T-helper 9 cell (primary cell): ENCODE data around the gene MAPK10.

ENCODE experiments used
- DNase-seq: peaks from one replicate; pipeline ENCODE4 v3.0.0-alpha.2; 2020
- total RNA-seq, 2 donors: gene quantifications; one replicate each; lab custom pipeline; 2026; lab: John Stamatoyannopoulos, UW

Gene MAPK10
- total RNA-seq, result 0.63 to 0.72 reads per million in 2 donors

GRCh38 chr4:86359944-86360478 is at the start of gene MAPK10:
Gene MAPK10 (minus strand): TSS chr4:86360053.
- peak; percentile 1 for DNase-seq

- DNase-seq, result no peak
Observed at GRCh38 chr4:86403575-86403974, 43.7 kb upstream of the MAPK10 start.

DNA sequence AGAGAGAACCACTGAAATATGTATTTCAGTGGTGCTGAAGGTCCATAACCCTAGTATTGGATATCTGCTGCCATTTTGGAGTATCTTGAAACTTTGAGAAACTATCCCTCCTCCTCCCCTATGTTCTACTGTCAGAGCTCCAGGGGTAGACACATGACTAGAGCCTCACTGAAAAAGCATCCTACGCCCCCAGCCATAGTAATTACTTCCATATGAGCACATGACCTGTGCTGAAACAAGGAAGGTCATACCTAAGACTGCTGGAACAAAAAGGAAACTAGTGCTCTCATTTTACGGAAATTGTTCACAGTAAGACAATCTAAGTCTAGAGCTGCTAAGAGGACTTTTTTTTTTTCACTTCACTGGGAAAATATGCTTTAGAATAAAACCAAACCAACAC is 42.0 kb upstream of the MAPK10 start:
- DNase-seq, result no peak

- no peak for DNase-seq
Observed at GRCh38 chr4:86400216-86400615, 40.4 kb upstream of the MAPK10 start.

- DNase-seq, result no peak
Observed at GRCh38 chr4:86398187-86398586, 38.3 kb upstream of the MAPK10 start.

DNA sequence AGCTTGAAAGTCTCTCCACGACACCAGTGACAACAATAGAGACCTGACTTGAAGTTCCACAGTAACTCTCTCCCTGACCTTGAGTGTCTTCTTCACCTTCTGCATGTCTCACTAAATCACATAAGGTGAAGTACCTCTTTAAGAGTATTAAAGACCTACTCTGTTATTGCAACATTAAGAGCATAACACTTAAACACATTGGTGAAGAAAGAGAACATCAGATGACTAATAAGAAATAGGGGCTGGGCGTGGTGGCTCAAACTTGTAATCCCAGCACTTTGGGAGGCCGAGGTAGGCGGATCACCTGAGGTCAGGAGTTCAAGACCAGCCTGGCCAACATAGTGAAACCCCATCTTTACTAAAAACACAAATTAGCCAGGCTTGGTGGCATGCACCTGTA is 33.9 kb upstream of the MAPK10 start:
- no peak for DNase-seq

DNA sequence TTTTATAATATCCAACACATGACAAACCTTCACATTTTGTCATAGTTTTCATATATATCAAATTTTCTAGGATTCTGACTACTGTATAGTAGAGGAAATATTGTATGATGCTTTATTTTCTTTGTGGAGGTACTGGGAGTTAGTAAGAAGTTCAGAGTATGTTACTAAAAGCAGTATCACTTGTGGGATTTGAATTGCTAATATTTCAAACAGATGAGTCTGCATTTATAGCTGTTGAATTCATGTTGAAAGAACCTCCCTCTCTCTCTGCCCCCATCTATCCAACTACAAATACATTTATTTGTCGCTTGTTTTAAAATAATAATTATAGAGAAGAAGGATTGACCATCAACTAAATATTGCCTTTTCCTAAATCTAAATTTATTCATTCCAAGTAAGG is 29.8 kb upstream of the MAPK10 start:
- no peak for DNase-seq

DNA sequence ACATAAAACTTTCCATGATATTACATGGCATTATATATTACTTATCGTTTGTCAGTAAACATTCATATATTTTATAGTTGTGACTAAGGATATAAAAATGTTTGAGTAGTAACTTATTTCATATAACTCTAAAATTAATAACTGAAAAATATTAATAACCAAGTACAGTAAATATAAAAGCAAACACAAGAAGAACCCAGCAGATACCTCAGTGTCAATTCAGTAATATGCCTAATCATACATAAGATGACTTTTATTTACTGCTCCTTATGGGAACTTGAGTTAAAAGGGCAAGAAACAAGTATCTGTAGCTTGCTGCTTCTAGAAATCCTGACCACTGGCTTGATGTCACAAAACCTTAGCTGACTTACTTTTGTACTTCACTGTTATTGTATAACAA is 28.4 kb upstream of the MAPK10 start:
- DNase-seq, result no peak

GRCh38 chr4:86386817-86387415 is 27.1 kb upstream of the MAPK10 start:
- no peak for DNase-seq

DNA sequence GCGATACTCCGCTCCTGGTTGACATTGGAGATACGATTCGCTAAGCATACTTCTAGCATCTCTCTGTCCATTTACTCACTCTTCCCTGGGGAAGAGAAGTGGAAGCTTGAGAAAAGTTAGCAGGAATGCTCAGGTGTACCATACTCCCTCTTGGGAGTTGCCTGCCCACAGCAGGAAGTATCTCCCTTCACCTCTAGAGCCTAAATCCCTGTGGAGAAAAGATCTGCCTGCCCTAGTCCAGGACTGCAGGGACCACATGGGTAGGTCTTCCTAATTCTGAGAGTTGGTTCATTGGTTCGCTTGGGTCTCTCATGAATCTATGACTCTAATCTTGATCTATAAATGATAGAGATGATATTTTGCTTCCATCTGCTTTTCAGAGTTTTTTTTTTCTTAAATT is 26.3 kb upstream of the MAPK10 start:
- DNase-seq, result no peak

GRCh38 chr4:86381431-86381830 is 21.6 kb upstream of the MAPK10 start:
- no peak for DNase-seq

GRCh38 chr4:86380181-86380724 is 20.4 kb upstream of the MAPK10 start:
- DNase-seq, result no peak

GRCh38 chr4:86376850-86377249 is 17.0 kb upstream of the MAPK10 start:
- DNase-seq, result no peak

- no peak for DNase-seq
Observed at GRCh38 chr4:86368433-86368832, 8.6 kb upstream of the MAPK10 start.

DNA sequence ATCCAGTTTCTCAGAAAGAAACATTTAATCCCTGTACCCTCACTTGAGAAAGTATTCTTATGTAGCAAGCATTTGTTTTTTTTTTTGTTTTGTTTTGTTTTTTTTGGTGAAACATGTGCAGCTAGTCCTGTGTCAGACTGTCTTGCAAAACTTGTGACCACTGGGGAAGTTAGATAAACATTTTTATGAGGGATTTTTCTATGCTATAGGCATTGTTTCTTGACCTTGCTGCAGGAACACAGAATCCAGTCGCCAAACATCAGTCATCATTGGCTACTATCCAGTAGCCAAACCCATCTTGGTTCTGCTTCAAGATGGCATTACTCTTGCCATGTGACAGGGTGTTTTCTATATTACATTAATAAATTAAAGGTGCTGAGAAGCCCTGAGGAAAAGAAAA is 7.7 kb upstream of the MAPK10 start:
- DNase-seq, result no peak

- DNase-seq, result no peak
Observed at GRCh38 chr4:86366920-86367319, 7.1 kb upstream of the MAPK10 start.

DNA sequence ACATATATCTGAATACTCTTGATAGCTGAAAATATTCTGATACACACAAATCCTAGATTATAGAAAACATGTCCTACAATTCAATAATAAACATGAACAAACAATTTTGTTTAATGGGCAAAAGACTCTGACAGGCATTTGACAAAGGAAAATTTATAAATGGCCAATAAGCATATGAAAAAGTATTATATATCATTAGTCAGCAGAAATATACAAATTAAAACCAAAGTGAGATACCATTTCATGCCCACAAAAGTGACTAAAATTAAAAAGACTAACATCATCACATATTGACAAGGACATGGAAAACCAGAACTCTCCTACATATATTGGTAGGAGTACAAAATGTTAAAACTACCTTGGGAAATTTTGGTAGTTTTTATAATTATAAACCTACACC is 2.7 kb upstream of the MAPK10 start:
- no peak for DNase-seq

GRCh38 chr4:86358257-86358656 is 1.6 kb downstream of the MAPK10 start:
- no peak for DNase-seq

GRCh38 chr4:86357608-86358007 is 2.2 kb downstream of the MAPK10 start:
- DNase-seq, result no peak

GRCh38 chr4:86356425-86357210 is 3.2 kb downstream of the MAPK10 start:
- no peak for DNase-seq

- DNase-seq, result no peak
Observed at GRCh38 chr4:86354390-86354789, 5.5 kb downstream of the MAPK10 start.

GRCh38 chr4:86346320-86346719 is 13.5 kb downstream of the MAPK10 start:
- DNase-seq, result no peak

- DNase-seq, result no peak
Observed at GRCh38 chr4:86344127-86344526, 15.7 kb downstream of the MAPK10 start.

- no peak for DNase-seq
Observed at GRCh38 chr4:86338989-86339388, 20.9 kb downstream of the MAPK10 start.
